Activated naive CD4-positive, alpha-beta T cell treated with anti-CD3 and anti-CD28 coated beads, Interleukin-2, amount 50 U/mL, for 72 hours (primary cell): ENCODE data around the gene RING1. TPM values are rescaled to one million over a fixed set of nuclear protein-coding genes. Genes with fewer than 3 reads are reported as not detected.

Experiments used
- ATAC-seq, 2 donors: fragments of 150-1000 bp; cut with Tn5 transposase; 2 replicates each; pipeline ENCODE4 v1.10.0; 2021; ENCODE audit warnings: mild to moderate bottlenecking in 2 of 2, moderate library complexity in 2 of 2
- DNase-seq, 2 donors: peaks; one replicate each; pipeline ENCODE4 v3.0.0; 2021 to 2022; ENCODE audit warnings: low spot score in 2 of 2
- H3K27ac Mint-ChIP-seq, 2 donors: one replicate each; pipeline ENCODE4 v1.8.0; 2022; ENCODE audit warnings: mild to moderate bottlenecking in 2 of 2, mixed read lengths in 2 of 2
- H3K36me3 Mint-ChIP-seq, 2 donors: one replicate each; pipeline ENCODE4 v1.8.0; 2022; ENCODE audit warnings: mixed read lengths in 2 of 2
- H3K9me3 Mint-ChIP-seq, 2 donors: one replicate each; pipeline ENCODE4 v1.8.0; 2022; ENCODE audit warnings: mixed read lengths in 2 of 2
- total RNA-seq, 2 donors: library from RNA; stranded (reverse); gene quantifications; one replicate each; pipeline ENCODE4 v1.2.3, GENCODE V29; 2022

RING1 gene
- total RNA-seq, 2 donors from 2014 or later, result 30.3 to 46.5 TPM

- DNase-seq (no peak), ATAC-seq (no peak)
- Mint-ChIP-seq H3K9me3 (no peaks in the 10 kb centered on the region), H3K36me3 (no peaks in the 10 kb centered on the region), H3K27ac (no peak overlapping the region)
These were observed 35.2 kb downstream of the RING1 start for GRCh38 chr6:33243476-33243875.

GRCh38 chr6:33247977-33248642 lies 39.8 kb downstream of the RING1 start:
- peak overlapping the region; percentile 97 to 98 for H3K27ac Mint-ChIP-seq
- no peaks in the 10 kb centered on the region for H3K9me3 Mint-ChIP-seq
- peaks cover 26 to 31% of the 10 kb centered on the region in 2 donors for H3K36me3 Mint-ChIP-seq
- DNase-seq (peak; percentile 85 to 95), ATAC-seq (peak; percentile 33 to 43)

GRCh38 chr6:33248643-33248931 lies 40.3 kb downstream of the RING1 start:
- DNase-seq, result no peak
- Mint-ChIP-seq H3K27ac (peak overlapping the region; percentile 97 to 98), H3K9me3 (no peaks in the 10 kb centered on the region), H3K36me3 (peaks cover 26 to 31% of the 10 kb centered on the region in 2 donors)
- ATAC-seq, result peak; percentile 2 to 27

- ATAC-seq (peak; percentile 89 to 91), DNase-seq (peak; percentile 94 to 99)
- Mint-ChIP-seq H3K27ac (peak overlapping the region; percentile 97 to 98), H3K36me3 (peaks cover 26 to 31% of the 10 kb centered on the region in 2 donors), H3K9me3 (no peaks in the 10 kb centered on the region)
These were observed 40.8 kb downstream of the RING1 start for GRCh38 chr6:33248932-33249731.

GRCh38 chr6:33249732-33250630 lies 41.7 kb downstream of the RING1 start:
- no peaks in the 10 kb centered on the region for H3K9me3 Mint-ChIP-seq
- ATAC-seq (peak in 1 of 2 donors; percentile 25), DNase-seq (peak in 1 of 2 donors; percentile 25)
- peaks cover 26 to 31% of the 10 kb centered on the region in 2 donors for H3K36me3 Mint-ChIP-seq
- peak overlapping the region; percentile 97 to 98 for H3K27ac Mint-ChIP-seq

GRCh38 chr6:33250731-33251130 lies 42.4 kb downstream of the RING1 start:
- peak overlapping the region; percentile 97 to 98 for H3K27ac Mint-ChIP-seq
- ATAC-seq (no peak), DNase-seq (no peak)
- peaks cover 26 to 31% of the 10 kb centered on the region in 2 donors for H3K36me3 Mint-ChIP-seq
- no peaks in the 10 kb centered on the region for H3K9me3 Mint-ChIP-seq

GRCh38 chr6:33251395-33252012 lies 43.2 kb downstream of the RING1 start:
- ATAC-seq (no peak), DNase-seq (no peak)
- Mint-ChIP-seq H3K36me3 (peaks cover 26 to 31% of the 10 kb centered on the region in 2 donors), H3K9me3 (no peaks in the 10 kb centered on the region), H3K27ac (peak overlapping the region in 1 of 2 donors; percentile 98)

GRCh38 chr6:33252759-33253158 lies 44.5 kb downstream of the RING1 start:
- no peak for ATAC-seq
- H3K9me3 Mint-ChIP-seq, result no peaks in the 10 kb centered on the region
- DNase-seq, result no peak
- H3K36me3 Mint-ChIP-seq, result peaks cover 26 to 31% of the 10 kb centered on the region in 2 donors
- H3K27ac Mint-ChIP-seq, result peak overlapping the region in 1 of 2 donors; percentile 98

- Mint-ChIP-seq H3K9me3 (no peaks in the 10 kb centered on the region), H3K27ac (no peak overlapping the region), H3K36me3 (peaks cover 23 to 28% of the 10 kb centered on the region in 2 donors)
- ATAC-seq, result no peak
- DNase-seq, result no peak
These were observed 46.3 kb downstream of the RING1 start for GRCh38 chr6:33254591-33254990.

- no peaks in the 10 kb centered on the region for H3K9me3 Mint-ChIP-seq
- DNase-seq (no peak), ATAC-seq (no peak)
- H3K27ac Mint-ChIP-seq, result no peak overlapping the region
- H3K36me3 Mint-ChIP-seq, result peaks cover 10 to 13% of the 10 kb centered on the region in 2 donors
These were observed 50.7 kb downstream of the RING1 start for GRCh38 chr6:33259032-33259431.

Other genes starting within 250 kb of the RING1 start
- gene BRD2, start 239.9 kb upstream of the RING1 start, total RNA-seq, result 100 to 1,000 TPM; 216 to 254 TPM
- 1 to 10 TPM; 1.8 to 3.2 TPM for gene HLA-DOA, start 198.9 kb upstream of the RING1 start, total RNA-seq
- 10 to 100 TPM; 24.4 to 45.8 TPM for gene HLA-DPA1, start 134.9 kb upstream of the RING1 start, total RNA-seq
- gene HLA-DPB1, start 132.5 kb upstream of the RING1 start, total RNA-seq, result 10 to 100 TPM; 10.6 to 39.0 TPM
- gene COL11A2, start 16.0 kb upstream of the RING1 start, total RNA-seq, result 1 to 10 TPM; 1.8 to 4.6 TPM
- gene RXRB, start 7.8 kb upstream of the RING1 start, total RNA-seq, result 10 to 100 TPM; 46.6 to 89.0 TPM
- 10 to 100 TPM; 45.8 to 78.2 TPM for gene SLC39A7, start 7.6 kb upstream of the RING1 start, total RNA-seq
- gene HSD17B8, start 3.8 kb upstream of the RING1 start, total RNA-seq, result 10 to 100 TPM; 14.7 to 17.5 TPM
- 10 to 100 TPM; 39.0 to 62.8 TPM for gene VPS52, start 63.4 kb downstream of the RING1 start, total RNA-seq
- 1,000 to 10,000 TPM; 3,809 to 4,545 TPM for gene RPS18, start 63.6 kb downstream of the RING1 start, total RNA-seq
- 1 to 10 TPM; 3.7 to 5.9 TPM for gene B3GALT4, start 68.6 kb downstream of the RING1 start, total RNA-seq
- 10 to 100 TPM; 73.7 to 81.5 TPM for gene WDR46, start 80.7 kb downstream of the RING1 start, total RNA-seq
- gene PFDN6, start 81.1 kb downstream of the RING1 start, total RNA-seq, result 100 to 1,000 TPM in 1 of 2 donors, 10 to 100 TPM in 1; 92.9 to 103 TPM
- gene RGL2, start 90.4 kb downstream of the RING1 start, total RNA-seq, result 100 to 1,000 TPM in 1 of 2 donors, 10 to 100 TPM in 1; 24.5 to 136 TPM
- 100 to 1,000 TPM; 143 to 216 TPM for gene TAPBP, start 105.6 kb downstream of the RING1 start, total RNA-seq
- gene ZBTB22, start 109.2 kb downstream of the RING1 start, total RNA-seq, result 10 to 100 TPM; 12.2 to 18.2 TPM
- gene DAXX, start 114.5 kb downstream of the RING1 start, total RNA-seq, result 10 to 100 TPM; 68.4 to 72.8 TPM
- 100 to 1,000 TPM; 103 to 170 TPM for gene KIFC1, start 183.3 kb downstream of the RING1 start, total RNA-seq
- 100 to 1,000 TPM in 1 of 2 donors, 10 to 100 TPM in 1; 27.5 to 156 TPM for gene PHF1, start 202.5 kb downstream of the RING1 start, total RNA-seq
- gene CUTA, start 209.6 kb downstream of the RING1 start, total RNA-seq, result 100 to 1,000 TPM; 186 to 334 TPM
- gene SYNGAP1, start 211.6 kb downstream of the RING1 start, total RNA-seq, result 10 to 100 TPM; 70.5 to 71.7 TPM
- gene ZBTB9, start 246.1 kb downstream of the RING1 start, total RNA-seq, result 10 to 100 TPM in 1 of 2 donors, 1 to 10 TPM in 1; 9.4 to 12.5 TPM